Measurements from ENCODE around the gene STPG3. TPM values are rescaled to one million over a fixed set of nuclear protein-coding genes. Genes with fewer than 3 reads are reported as not detected.

The STPG3 gene
- total and polyA plus RNA-seq, 2 of the 13 experiments (the other 11 are each of a cell fraction or from before 2014, with no cell fraction given): not detected

DNA sequence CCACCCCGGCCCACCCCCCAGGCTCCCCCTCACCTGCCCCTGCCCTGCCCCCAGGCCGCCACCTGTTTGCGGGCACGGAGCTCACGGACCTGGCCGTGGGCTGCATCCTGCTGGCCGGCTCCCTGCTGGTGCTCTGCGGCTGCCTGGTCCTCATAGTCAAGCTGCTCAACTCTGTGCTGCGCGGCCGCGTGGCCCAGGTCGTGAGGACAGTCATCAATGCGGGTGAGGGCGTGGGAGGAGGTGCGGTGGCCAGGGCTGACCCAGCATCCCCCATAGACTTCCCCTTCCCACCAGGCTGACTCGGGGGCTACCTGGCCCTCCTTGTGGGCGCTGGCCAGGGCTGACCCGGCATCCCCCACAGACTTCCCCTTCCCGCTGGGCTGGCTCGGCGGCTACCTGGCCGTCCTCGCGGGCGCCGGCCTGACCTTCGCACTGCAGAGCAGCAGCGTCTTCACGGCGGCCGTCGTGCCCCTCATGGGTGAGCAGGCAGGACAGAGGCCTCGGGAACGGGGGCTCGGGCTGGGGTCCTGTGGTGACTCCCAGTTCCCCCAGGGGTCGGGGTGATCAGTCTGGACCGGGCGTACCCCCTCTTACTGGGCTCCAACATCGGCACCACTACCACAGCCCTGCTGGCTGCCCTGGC is 16.9 kb upstream of the STPG3 start (continued):
- TF ChIP-seq, protein P1, sequence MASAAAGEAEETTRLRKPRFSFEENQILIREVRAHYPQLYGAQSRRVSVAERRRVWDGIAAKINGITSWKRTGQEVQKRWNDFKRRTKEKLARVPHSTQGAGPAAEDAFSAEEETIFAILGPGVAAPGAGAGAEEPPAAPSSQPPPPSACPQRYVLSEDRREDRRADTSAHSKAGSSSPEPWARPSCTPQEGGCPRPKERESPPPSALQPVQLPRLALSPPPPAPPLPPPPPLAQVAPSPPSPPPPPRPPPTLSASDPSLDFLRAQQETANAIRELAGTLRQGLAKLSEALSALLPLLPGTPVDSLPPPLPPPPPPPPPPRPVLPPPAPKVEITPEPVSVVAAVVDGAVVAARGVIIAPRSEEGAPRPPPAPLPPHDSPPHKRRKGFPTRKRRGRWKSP (CRISPR knock-in tag; IDR thresholded peaks at IDR 0.05): no peak
- TF ChIP-seq ZNF563 (CRISPR knock-in tag; IDR thresholded peaks at IDR 0.05): no peak
- peak; percentile 42 for TF ChIP-seq ZFX (CRISPR knock-in tag; IDR thresholded peaks at IDR 0.05; ENCODE audit: low read depth)
- TF ChIP-seq MBD4 (IDR thresholded peaks at IDR 0.05; ENCODE audit: borderline replicate concordance, low read length): no peak
- 0 out of 2 replicates have a peak, but pooled peaks have one; percentile 27 for TF ChIP-seq ZNF891 (CRISPR knock-in tag; IDR thresholded peaks at IDR 0.05)
- no peak for TF ChIP-seq POLR2G (IDR thresholded peaks at IDR 0.05; ENCODE audit: low read depth, low read length)
- no peak for TF ChIP-seq MTA3 (CRISPR knock-in tag; IDR thresholded peaks at IDR 0.05)
- no peak for TF ChIP-seq HOXA5 (CRISPR knock-in tag; IDR thresholded peaks at IDR 0.05)
- TF ChIP-seq, protein P2, sequence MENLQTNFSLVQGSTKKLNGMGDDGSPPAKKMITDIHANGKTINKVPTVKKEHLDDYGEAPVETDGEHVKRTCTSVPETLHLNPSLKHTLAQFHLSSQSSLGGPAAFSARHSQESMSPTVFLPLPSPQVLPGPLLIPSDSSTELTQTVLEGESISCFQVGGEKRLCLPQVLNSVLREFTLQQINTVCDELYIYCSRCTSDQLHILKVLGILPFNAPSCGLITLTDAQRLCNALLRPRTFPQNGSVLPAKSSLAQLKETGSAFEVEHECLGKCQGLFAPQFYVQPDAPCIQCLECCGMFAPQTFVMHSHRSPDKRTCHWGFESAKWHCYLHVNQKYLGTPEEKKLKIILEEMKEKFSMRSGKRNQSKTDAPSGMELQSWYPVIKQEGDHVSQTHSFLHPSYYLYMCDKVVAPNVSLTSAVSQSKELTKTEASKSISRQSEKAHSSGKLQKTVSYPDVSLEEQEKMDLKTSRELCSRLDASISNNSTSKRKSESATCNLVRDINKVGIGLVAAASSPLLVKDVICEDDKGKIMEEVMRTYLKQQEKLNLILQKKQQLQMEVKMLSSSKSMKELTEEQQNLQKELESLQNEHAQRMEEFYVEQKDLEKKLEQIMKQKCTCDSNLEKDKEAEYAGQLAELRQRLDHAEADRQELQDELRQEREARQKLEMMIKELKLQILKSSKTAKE (CRISPR knock-in tag; IDR thresholded peaks at IDR 0.05; ENCODE audit: borderline replicate concordance): 0 out of 2 replicates have a peak, but pooled peaks have one; percentile 20
- TF ChIP-seq ZNF7 (CRISPR knock-in tag; IDR thresholded peaks at IDR 0.05): no peak
- TF ChIP-seq, protein P3, sequence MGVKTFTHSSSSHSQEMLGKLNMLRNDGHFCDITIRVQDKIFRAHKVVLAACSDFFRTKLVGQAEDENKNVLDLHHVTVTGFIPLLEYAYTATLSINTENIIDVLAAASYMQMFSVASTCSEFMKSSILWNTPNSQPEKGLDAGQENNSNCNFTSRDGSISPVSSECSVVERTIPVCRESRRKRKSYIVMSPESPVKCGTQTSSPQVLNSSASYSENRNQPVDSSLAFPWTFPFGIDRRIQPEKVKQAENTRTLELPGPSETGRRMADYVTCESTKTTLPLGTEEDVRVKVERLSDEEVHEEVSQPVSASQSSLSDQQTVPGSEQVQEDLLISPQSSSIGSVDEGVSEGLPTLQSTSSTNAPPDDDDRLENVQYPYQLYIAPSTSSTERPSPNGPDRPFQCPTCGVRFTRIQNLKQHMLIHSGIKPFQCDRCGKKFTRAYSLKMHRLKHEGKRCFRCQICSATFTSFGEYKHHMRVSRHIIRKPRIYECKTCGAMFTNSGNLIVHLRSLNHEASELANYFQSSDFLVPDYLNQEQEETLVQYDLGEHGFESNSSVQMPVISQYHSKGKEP (CRISPR knock-in tag; IDR thresholded peaks at IDR 0.05): no peak
- TF ChIP-seq, protein P4, sequence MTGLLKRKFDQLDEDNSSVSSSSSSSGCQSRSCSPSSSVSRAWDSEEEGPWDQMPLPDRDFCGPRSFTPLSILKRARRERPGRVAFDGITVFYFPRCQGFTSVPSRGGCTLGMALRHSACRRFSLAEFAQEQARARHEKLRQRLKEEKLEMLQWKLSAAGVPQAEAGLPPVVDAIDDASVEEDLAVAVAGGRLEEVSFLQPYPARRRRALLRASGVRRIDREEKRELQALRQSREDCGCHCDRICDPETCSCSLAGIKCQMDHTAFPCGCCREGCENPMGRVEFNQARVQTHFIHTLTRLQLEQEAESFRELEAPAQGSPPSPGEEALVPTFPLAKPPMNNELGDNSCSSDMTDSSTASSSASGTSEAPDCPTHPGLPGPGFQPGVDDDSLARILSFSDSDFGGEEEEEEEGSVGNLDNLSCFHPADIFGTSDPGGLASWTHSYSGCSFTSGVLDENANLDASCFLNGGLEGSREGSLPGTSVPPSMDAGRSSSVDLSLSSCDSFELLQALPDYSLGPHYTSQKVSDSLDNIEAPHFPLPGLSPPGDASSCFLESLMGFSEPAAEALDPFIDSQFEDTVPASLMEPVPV (CRISPR knock-in tag; IDR thresholded peaks at IDR 0.05): no peak
- TF ChIP-seq NR2F2 (IDR thresholded peaks at IDR 0.05; ENCODE audit: borderline replicate concordance, low read depth): no peak
- TF ChIP-seq ZSCAN25 (CRISPR knock-in tag; IDR thresholded peaks at IDR 0.05): 0 out of 2 replicates have a peak, but pooled peaks have one; percentile 59
- TF ChIP-seq, protein P5, sequence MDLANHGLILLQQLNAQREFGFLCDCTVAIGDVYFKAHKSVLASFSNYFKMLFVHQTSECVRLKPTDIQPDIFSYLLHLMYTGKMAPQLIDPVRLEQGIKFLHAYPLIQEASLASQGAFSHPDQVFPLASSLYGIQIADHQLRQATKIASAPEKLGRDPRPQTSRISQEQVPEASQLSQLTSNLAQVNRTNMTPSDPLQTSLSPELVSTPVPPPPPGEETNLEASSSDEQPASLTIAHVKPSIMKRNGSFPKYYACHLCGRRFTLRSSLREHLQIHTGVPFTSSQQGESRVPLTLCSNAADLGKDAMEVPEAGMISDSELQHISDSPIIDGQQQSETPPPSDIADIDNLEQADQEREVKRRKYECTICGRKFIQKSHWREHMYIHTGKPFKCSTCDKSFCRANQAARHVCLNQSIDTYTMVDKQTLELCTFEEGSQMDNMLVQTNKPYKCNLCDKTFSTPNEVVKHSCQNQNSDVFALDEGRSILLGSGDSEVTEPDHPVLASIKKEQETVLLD (CRISPR knock-in tag; IDR thresholded peaks at IDR 0.05; ENCODE audit: low read depth): no peak
- no peak for TF ChIP-seq ZNF225 (CRISPR knock-in tag; IDR thresholded peaks at IDR 0.05)
- no peak for TF ChIP-seq ZNF460 (CRISPR knock-in tag; IDR thresholded peaks at IDR 0.05; ENCODE audit: borderline replicate concordance)
- TF ChIP-seq, protein P6, sequence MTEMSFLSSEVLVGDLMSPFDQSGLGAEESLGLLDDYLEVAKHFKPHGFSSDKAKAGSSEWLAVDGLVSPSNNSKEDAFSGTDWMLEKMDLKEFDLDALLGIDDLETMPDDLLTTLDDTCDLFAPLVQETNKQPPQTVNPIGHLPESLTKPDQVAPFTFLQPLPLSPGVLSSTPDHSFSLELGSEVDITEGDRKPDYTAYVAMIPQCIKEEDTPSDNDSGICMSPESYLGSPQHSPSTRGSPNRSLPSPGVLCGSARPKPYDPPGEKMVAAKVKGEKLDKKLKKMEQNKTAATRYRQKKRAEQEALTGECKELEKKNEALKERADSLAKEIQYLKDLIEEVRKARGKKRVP (CRISPR knock-in tag; IDR thresholded peaks at IDR 0.05): no peak
- no peak for TF ChIP-seq ZNF224 (CRISPR knock-in tag; IDR thresholded peaks at IDR 0.05)
- TF ChIP-seq, protein P7, sequence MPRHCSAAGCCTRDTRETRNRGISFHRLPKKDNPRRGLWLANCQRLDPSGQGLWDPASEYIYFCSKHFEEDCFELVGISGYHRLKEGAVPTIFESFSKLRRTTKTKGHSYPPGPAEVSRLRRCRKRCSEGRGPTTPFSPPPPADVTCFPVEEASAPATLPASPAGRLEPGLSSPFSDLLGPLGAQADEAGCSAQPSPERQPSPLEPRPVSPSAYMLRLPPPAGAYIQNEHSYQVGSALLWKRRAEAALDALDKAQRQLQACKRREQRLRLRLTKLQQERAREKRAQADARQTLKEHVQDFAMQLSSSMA (CRISPR knock-in tag; IDR thresholded peaks at IDR 0.05): no peak

Data from HepG2 (cell line).